ENCODE results near the gene DGKI.

- TF ChIP-seq CTCF (conservative IDR thresholded peaks at IDR 0.05) (no peak), EZH2 (IDR thresholded peaks at IDR 0.05; ENCODE audit: low read depth) (no peak)
Measured at GRCh38 chr7:137449016-137449415, 397.8 kb downstream of the DGKI start.
